Ascending aorta (tissue), 2 donors: ENCODE results near the gene CMPK1. TPM values are rescaled to one million over a fixed set of nuclear protein-coding genes. Genes with fewer than 3 reads are reported as not detected.

ENCODE experiments used
- DNase-seq, 2 donors: peaks; one replicate each; pipeline ENCODE4 v3.0.0-alpha.2; 2019; ENCODE audit warnings: low spot score in 2 of 2
- H3K27ac ChIP-seq, 2 donors: fragments of 200-600 bp; sonication (generic); one replicate each; pipeline ENCODE4 v1.5.1; 2016 to 2017; ENCODE audit warnings: mild to moderate bottlenecking in 1 of 2
- H3K27me3 ChIP-seq: fragments of 200-600 bp; sonication (generic); one replicate; pipeline ENCODE4 v1.5.1; 2017
- H3K36me3 ChIP-seq, 2 donors: fragments of 200-600 bp; sonication (generic); one replicate each; pipeline ENCODE4 v1.5.1; 2016
- H3K4me1 ChIP-seq, 2 donors: fragments of 200-600 bp; sonication (generic); one replicate each; pipeline ENCODE4 v1.5.1; 2016 to 2017; ENCODE audit warnings: mild to moderate bottlenecking in 1 of 2
- H3K4me3 ChIP-seq, 2 donors: fragments of 200-600 bp; sonication (generic); one replicate each; pipeline ENCODE4 v1.5.1; 2016 to 2017; ENCODE audit warnings: mild to moderate bottlenecking in 1 of 2
- H3K9me3 ChIP-seq, 2 donors: fragments of 200-600 bp; sonication (generic); one replicate each; pipeline ENCODE4 v1.5.1; 2016
- CTCF ChIP-seq, 3 experiments: fragments of 200-600 bp in 2 of 3; fragments of 450-650 bp in 1 of 3; sonication (generic) in 2 of 3; IDR thresholded peaks; one replicate each; pipeline ENCODE4 v1.5.1; 2016 to 2019; ENCODE audit warnings: antibody characterized with exemption in 3 of 3, mild to moderate bottlenecking in 1 of 3, moderate library complexity in 1 of 3
- intact Hi-C: fragments of 100-400 bp; cut with DNase I; formaldehyde crosslinking; loops from one replicate; pipeline ENCODE4 v1.15.1; 2023
- total RNA-seq: library from RNA; depleted of rRNA; stranded (reverse); fragments of >200 nt; gene quantifications from one replicate; pipeline ENCODE4 v1.1.0, GENCODE V29; 2016

CMPK1 gene
- total RNA-seq, 1 donor from 2014 or later: 52.5 TPM

GRCh38 chr1:47402591-47402990 lies 69.0 kb downstream of the CMPK1 start:
- no peak for TF ChIP-seq CTCF (IDR thresholded peaks at IDR 0.05)
- H3K4me1 ChIP-seq: no peaks in the 10 kb centered on the region
- peak in 1 of 2 donors; percentile 25 for DNase-seq
- no peaks in the 10 kb centered on the region for H3K36me3 ChIP-seq
- no peak overlapping the region for H3K4me3 ChIP-seq
- intact Hi-C loops: no loop called here
- H3K9me3 ChIP-seq: no peaks in the 10 kb centered on the region
- no peaks in the 10 kb centered on the region for H3K27me3 ChIP-seq
- H3K27ac ChIP-seq: no peak overlapping the region

- intact Hi-C loops: no loop called here
- H3K27me3 ChIP-seq: no peaks in the 10 kb centered on the region
- TF ChIP-seq CTCF (IDR thresholded peaks at IDR 0.05): no peak
- H3K36me3 ChIP-seq: no peaks in the 10 kb centered on the region
- no peak for DNase-seq
- H3K4me1 ChIP-seq: no peaks in the 10 kb centered on the region
- no peaks in the 10 kb centered on the region for H3K9me3 ChIP-seq
- no peak overlapping the region for H3K4me3 ChIP-seq
- H3K27ac ChIP-seq: no peak overlapping the region
Measured at GRCh38 chr1:47403321-47403910, 69.8 kb downstream of the CMPK1 start.

- Histone ChIP-seq H3K4me1 (no peaks in the 10 kb centered on the region), H3K27me3 (no peaks in the 10 kb centered on the region), H3K36me3 (no peaks in the 10 kb centered on the region), H3K9me3 (no peaks in the 10 kb centered on the region), H3K27ac (no peak overlapping the region), H3K4me3 (no peak overlapping the region)
- intact Hi-C loops: no loop called here
- no peak for DNase-seq
- TF ChIP-seq CTCF (IDR thresholded peaks at IDR 0.05): no peak
Measured at GRCh38 chr1:47405697-47406096, 72.1 kb downstream of the CMPK1 start.

GRCh38 chr1:47406966-47407365 lies 73.4 kb downstream of the CMPK1 start:
- Histone ChIP-seq H3K9me3 (no peaks in the 10 kb centered on the region), H3K27ac (no peak overlapping the region), H3K36me3 (no peaks in the 10 kb centered on the region), H3K27me3 (no peaks in the 10 kb centered on the region), H3K4me3 (no peak overlapping the region), H3K4me1 (no peaks in the 10 kb centered on the region)
- intact Hi-C loops: no loop called here
- no peak for DNase-seq
- no peak for TF ChIP-seq CTCF (IDR thresholded peaks at IDR 0.05)

- Histone ChIP-seq H3K9me3 (no peaks in the 10 kb centered on the region), H3K27me3 (no peaks in the 10 kb centered on the region), H3K4me1 (no peaks in the 10 kb centered on the region), H3K4me3 (no peak overlapping the region), H3K27ac (no peak overlapping the region), H3K36me3 (no peaks in the 10 kb centered on the region)
- no peak for TF ChIP-seq CTCF (IDR thresholded peaks at IDR 0.05)
- DNase-seq: no peak
- intact Hi-C loops: no loop called here
Measured at GRCh38 chr1:47407481-47407880, 73.9 kb downstream of the CMPK1 start.
